Cardiac muscle cell (in vitro differentiated cells and primary cell): ENCODE measurements around the gene CIAO2A. TPM values are rescaled to one million over a fixed set of nuclear protein-coding genes. Genes with fewer than 3 reads are reported as not detected.

ENCODE experiments used
- DNase-seq, 2 donors: peaks; one replicate each; pipeline versions ENCODE4 v3.0.0 to v3.0.0-alpha.2; 2010 to 2017; ENCODE audit warnings: low read depth in 1 of 2, low spot score in 1 of 2
- H3K27ac ChIP-seq: fragments of 200-600 bp; sonication (generic); 2 replicates; pipeline ENCODE4 v1.5.1; 2016
- H3K27me3 ChIP-seq: fragments of 200-600 bp; sonication (generic); 2 replicates; pipeline ENCODE4 v1.6.0; 2016; ENCODE audit warnings: control low read depth
- H3K36me3 ChIP-seq: fragments of 200-600 bp; sonication (generic); 2 replicates; pipeline ENCODE4 v1.5.1; 2016; ENCODE audit warnings: control low read depth
- H3K4me1 ChIP-seq: fragments of 200-600 bp; sonication (generic); 2 replicates; pipeline ENCODE4 v1.8.1; 2017; ENCODE audit warnings: low read depth, mild to moderate bottlenecking, mixed run types
- H3K4me3 ChIP-seq: fragments of 200-600 bp; sonication (generic); 2 replicates; pipeline ENCODE4 v1.5.1; 2016; ENCODE audit warnings: mild to moderate bottlenecking
- H3K9me3 ChIP-seq: fragments of 200-600 bp; sonication (generic); 2 replicates; pipeline ENCODE4 v1.5.1; 2017; ENCODE audit warnings: low read depth, mild to moderate bottlenecking, control low read depth
- polyA plus RNA-seq: library from polyadenylated mRNA; unstranded; fragments of >200 nt; fragmentation: Nextera tagmentation; extraction: Ambion mirVana; gene quantifications from 2 replicates; pipeline ENCODE4 v1.2.1, GENCODE V29; 2016
- total RNA-seq: library from RNA; depleted of rRNA; stranded (reverse); fragments of >200 nt; gene quantifications from 2 replicates; pipeline ENCODE4 v1.2.3, GENCODE V29; 2016
- TF ChIP-seq, protein P1 (sequence below): IDR thresholded peaks from 2 replicates; pipeline ENCODE4 v1.5.1; 2012; ENCODE audit warnings: low read depth, mild to moderate bottlenecking, low read length

CIAO2A gene
- total and polyA plus RNA-seq, 2 experiments from 2014 or later: 115 to 181 TPM

DNA sequence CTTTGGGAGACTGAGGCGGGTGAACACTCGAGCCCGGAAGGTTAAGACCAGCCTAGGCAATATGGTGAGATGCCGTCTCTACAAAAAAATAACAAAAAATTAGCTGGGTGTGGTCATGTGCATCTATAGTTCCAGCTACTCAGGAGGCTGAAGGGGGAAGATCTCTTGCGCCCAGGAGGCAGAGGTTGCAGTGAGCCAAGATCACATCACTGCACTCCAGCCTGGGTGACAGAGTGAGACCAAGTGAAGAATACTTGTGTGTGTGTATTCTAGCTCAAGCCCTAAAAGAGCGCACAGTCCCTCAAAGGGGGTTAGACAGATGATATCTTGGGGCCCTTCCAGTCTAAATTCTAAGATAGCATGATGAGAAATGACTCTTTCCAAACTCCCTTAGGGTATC lies 71.1 kb downstream of the CIAO2A start:
- no peak overlapping the region for H3K4me3 ChIP-seq
- TF ChIP-seq, protein P1, sequence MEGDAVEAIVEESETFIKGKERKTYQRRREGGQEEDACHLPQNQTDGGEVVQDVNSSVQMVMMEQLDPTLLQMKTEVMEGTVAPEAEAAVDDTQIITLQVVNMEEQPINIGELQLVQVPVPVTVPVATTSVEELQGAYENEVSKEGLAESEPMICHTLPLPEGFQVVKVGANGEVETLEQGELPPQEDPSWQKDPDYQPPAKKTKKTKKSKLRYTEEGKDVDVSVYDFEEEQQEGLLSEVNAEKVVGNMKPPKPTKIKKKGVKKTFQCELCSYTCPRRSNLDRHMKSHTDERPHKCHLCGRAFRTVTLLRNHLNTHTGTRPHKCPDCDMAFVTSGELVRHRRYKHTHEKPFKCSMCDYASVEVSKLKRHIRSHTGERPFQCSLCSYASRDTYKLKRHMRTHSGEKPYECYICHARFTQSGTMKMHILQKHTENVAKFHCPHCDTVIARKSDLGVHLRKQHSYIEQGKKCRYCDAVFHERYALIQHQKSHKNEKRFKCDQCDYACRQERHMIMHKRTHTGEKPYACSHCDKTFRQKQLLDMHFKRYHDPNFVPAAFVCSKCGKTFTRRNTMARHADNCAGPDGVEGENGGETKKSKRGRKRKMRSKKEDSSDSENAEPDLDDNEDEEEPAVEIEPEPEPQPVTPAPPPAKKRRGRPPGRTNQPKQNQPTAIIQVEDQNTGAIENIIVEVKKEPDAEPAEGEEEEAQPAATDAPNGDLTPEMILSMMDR: no peak
- no peaks in the 10 kb centered on the region for H3K27me3 ChIP-seq
- DNase-seq: no peak
- no peaks in the 10 kb centered on the region for H3K36me3 ChIP-seq
- no peaks in the 10 kb centered on the region for H3K9me3 ChIP-seq
- no peak overlapping the region for H3K27ac ChIP-seq
- H3K4me1 ChIP-seq: no peaks in the 10 kb centered on the region

Other genes starting within 250 kb of the CIAO2A start
- 0.70 and 1.4 TPM in 2 replicates for gene DAPK2, start 47.4 kb downstream of the CIAO2A start, total RNA-seq
- gene DAPK2, start 47.4 kb downstream of the CIAO2A start, polyA plus RNA-seq: 0.51 TPM in 1 of 2 replicates, not detected in the other
- gene SNX1, start 2.1 kb upstream of the CIAO2A start, total RNA-seq: 35.7 and 36.5 TPM in 2 replicates
- 36.9 and 37.0 TPM in 2 replicates for gene SNX1, start 2.1 kb upstream of the CIAO2A start, polyA plus RNA-seq
- gene SNX22, start 57.9 kb upstream of the CIAO2A start, total RNA-seq: 1.5 and 2.1 TPM in 2 replicates
- gene SNX22, start 57.9 kb upstream of the CIAO2A start, polyA plus RNA-seq: 0.59 and 2.0 TPM in 2 replicates
- gene PPIB, start 69.2 kb upstream of the CIAO2A start, total RNA-seq: 382 and 714 TPM in 2 replicates
- gene PPIB, start 69.2 kb upstream of the CIAO2A start, polyA plus RNA-seq: 550 and 1,055 TPM in 2 replicates